A673 (cell line): ENCODE data around the gene CTNNA2.

Source experiments
- CTCF ChIP-seq: fragments of 300-800, 200-600 bp; sonication (generic); conservative IDR thresholded peaks from 2 replicates; pipeline ENCODE4 v1.5.1; 2017; ENCODE audit warnings: low read depth, mild to moderate bottlenecking, antibody characterized with exemption, low read length, moderate library complexity, mixed read lengths
- EZH2 ChIP-seq: fragments of 200-600 bp; sonication (generic); IDR thresholded peaks from 2 replicates; pipeline ENCODE4 v1.6.1; 2017; ENCODE audit warnings: borderline replicate concordance, low read depth, mild to moderate bottlenecking, mixed read lengths, antibody characterized with exemption, low read length; ENCODE audit not compliant: poor library complexity, severe bottlenecking

GRCh38 chr2:80527119-80527518 is 1014.3 kb downstream of the CTNNA2 start:
- TF ChIP-seq CTCF (no peak), EZH2 (no peak)
